Lung (tissue), 12 donors: ENCODE measurements around the gene TRPC6. TPM values are rescaled to one million over a fixed set of nuclear protein-coding genes. Genes with fewer than 3 reads are reported as not detected.

ENCODE experiments used
- ATAC-seq: fragments of 200-7000 bp; cut with Tn5 transposase; one replicate; pipeline ENCODE4 v1.9.1; 2020; ENCODE audit warnings: moderate number of reproducible peaks; ENCODE audit not compliant: insufficient read depth, low FRiP score
- DNase-seq, 3 donors: peaks; one replicate each; pipeline ENCODE4 v3.0.0-alpha.2; 2013 to 2017
- H3K27ac ChIP-seq, 2 donors: one replicate each; pipeline ENCODE4 v1.5.1; 2013; ENCODE audit warnings: mild to moderate bottlenecking in 2 of 2, moderate library complexity in 2 of 2, control low read depth in 1 of 2, inconsistent platforms in 1 of 2, low read depth in 1 of 2, low read length in 1 of 2
- H3K27me3 ChIP-seq, 3 donors: one replicate each; pipeline ENCODE4 v1.5.1; 2013; ENCODE audit warnings: low read length in 2 of 3; ENCODE audit not compliant: control insufficient read depth in 3 of 3, insufficient read depth in 3 of 3
- H3K36me3 ChIP-seq, 4 donors: one replicate each; pipeline ENCODE4 v1.5.1; 2013; ENCODE audit warnings: low read length in 4 of 4, mild to moderate bottlenecking in 1 of 4, moderate library complexity in 1 of 4; ENCODE audit not compliant: control insufficient read depth in 4 of 4, insufficient read depth in 4 of 4
- H3K4me1 ChIP-seq, 5 donors: one replicate each; pipeline ENCODE4 v1.5.1; 2013; ENCODE audit warnings: low read length in 5 of 5, mild to moderate bottlenecking in 2 of 5, moderate library complexity in 1 of 5; ENCODE audit not compliant: control insufficient read depth in 5 of 5, insufficient read depth in 5 of 5
- H3K4me3 ChIP-seq: one replicate; pipeline ENCODE4 v1.5.1; 2013; ENCODE audit warnings: mild to moderate bottlenecking, control low read depth, moderate library complexity
- H3K9ac ChIP-seq, 2 donors: one replicate each; pipeline ENCODE4 v1.5.1; 2013; ENCODE audit warnings: low read length in 2 of 2, control low read depth in 1 of 2; ENCODE audit not compliant: insufficient read depth in 1 of 2
- H3K9me3 ChIP-seq, 4 donors: one replicate each; pipeline ENCODE4 v1.5.1; 2013; ENCODE audit warnings: low read length in 3 of 4, mild to moderate bottlenecking in 1 of 4, moderate library complexity in 1 of 4; ENCODE audit not compliant: control insufficient read depth in 4 of 4, insufficient read depth in 3 of 4
- WGBS, 2 donors: extraction: QIAGEN DNeasy Blood & Tissue Kit; methylation state at CpG; one replicate each; pipeline ENCODE4 v1.1.7; 2013; 5-methylcytosine and 5-hydroxymethylcytosine counted together
- polyA plus RNA-seq, 2 donors: library from polyadenylated mRNA; stranded (reverse); fragments of 200-250 nt; gene quantifications; one replicate each; pipeline ENCODE4 v1.2.1, GENCODE V29; 2013
- total RNA-seq, 2 donors: library from RNA; depleted of rRNA in 1 of 2; stranded (reverse); fragments of >200 nt in 1 of 2; gene quantifications; one replicate each; pipeline ENCODE4 v1.2.1, GENCODE V29; 2014 to 2021
- TF ChIP-seq, protein P1 (sequence below): IDR thresholded peaks from 2 replicates; pipeline ENCODE4 v1.5.1; 2012; ENCODE audit warnings: mild to moderate bottlenecking; ENCODE audit errors: control extremely low read depth, extremely low read depth
- donor health status: control.
- donor health status: control.
- donor health status: Bipolar disorder and iron deficiency.
- donor health status: healthy.
- donor health status: DM: yes; HTN: yes; CAD: no.

TRPC6 gene
- total and polyA plus RNA-seq, 4 donors: 3.3 to 66.5 (median 7.9) TPM

DNA sequence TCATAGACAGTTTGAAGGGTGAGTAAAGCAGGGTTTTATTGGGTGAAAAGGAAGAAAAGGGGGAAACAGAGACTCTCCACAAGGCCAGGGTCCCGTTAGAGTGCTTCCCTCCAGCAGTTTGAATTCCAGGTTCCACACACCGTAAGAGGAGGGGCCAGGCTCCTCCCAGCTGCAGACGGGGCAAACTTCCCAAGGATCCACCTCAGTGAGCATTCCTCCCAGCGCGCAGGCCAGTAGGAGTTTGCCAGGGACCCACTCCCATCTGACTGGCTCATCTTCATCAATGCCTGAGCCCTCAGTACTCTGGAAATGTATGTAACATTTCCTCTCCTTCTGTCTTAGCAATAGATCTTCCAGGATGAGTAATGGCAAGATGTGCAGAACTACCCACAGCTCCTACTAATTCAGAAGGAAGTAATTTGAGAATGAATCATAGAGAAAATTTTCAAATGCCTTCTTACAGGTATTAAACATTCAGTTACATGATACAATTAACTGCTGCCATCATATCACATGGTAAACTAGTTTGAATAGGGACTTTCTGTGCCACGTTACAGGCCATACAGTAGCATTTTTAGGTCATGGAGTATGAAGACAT, 34.0 kb upstream of the TRPC6 start:
- WGBS, 2 donors: 45 to 63% methylated on average over 6 of the region's 6 CpGs
- H3K4me3 ChIP-seq: no peak overlapping the region
- H3K4me1 ChIP-seq: no peaks in the 10 kb centered on the region
- no peaks in the 10 kb centered on the region for H3K36me3 ChIP-seq
- no peak overlapping the region for H3K27ac ChIP-seq
- no peaks in the 10 kb centered on the region for H3K27me3 ChIP-seq
- ATAC-seq: no peak
- TF ChIP-seq, protein P1, sequence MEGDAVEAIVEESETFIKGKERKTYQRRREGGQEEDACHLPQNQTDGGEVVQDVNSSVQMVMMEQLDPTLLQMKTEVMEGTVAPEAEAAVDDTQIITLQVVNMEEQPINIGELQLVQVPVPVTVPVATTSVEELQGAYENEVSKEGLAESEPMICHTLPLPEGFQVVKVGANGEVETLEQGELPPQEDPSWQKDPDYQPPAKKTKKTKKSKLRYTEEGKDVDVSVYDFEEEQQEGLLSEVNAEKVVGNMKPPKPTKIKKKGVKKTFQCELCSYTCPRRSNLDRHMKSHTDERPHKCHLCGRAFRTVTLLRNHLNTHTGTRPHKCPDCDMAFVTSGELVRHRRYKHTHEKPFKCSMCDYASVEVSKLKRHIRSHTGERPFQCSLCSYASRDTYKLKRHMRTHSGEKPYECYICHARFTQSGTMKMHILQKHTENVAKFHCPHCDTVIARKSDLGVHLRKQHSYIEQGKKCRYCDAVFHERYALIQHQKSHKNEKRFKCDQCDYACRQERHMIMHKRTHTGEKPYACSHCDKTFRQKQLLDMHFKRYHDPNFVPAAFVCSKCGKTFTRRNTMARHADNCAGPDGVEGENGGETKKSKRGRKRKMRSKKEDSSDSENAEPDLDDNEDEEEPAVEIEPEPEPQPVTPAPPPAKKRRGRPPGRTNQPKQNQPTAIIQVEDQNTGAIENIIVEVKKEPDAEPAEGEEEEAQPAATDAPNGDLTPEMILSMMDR: no peak
- DNase-seq: no peak
- H3K9me3 ChIP-seq: no peaks in the 10 kb centered on the region
- H3K9ac ChIP-seq: no peak overlapping the region

DNA sequence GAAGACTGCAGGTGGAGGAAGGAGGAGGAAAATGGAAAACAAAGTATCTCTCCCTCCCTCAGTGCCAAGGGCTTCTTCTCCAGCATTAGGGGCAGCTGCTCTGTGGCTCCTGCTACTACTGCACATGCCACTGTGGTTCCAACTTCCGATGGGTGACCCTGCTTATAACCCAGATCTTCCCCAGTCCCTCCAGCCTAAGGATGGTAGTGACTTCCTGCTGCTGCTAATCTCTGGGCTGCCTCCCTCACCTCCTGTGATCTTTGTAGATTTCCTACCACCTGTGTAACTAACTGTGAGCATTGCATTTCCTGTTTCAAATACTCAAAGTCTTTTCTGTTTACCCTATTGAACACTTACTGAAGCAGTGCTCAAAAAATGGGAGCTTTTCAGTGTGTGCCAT, 28.7 kb upstream of the TRPC6 start:
- ATAC-seq: no peak
- no peaks in the 10 kb centered on the region for H3K36me3 ChIP-seq
- H3K27me3 ChIP-seq: no peaks in the 10 kb centered on the region
- no peak overlapping the region for H3K27ac ChIP-seq
- H3K9ac ChIP-seq: no peak overlapping the region
- no peak for DNase-seq
- TF ChIP-seq, protein P1: no peak
- H3K4me3 ChIP-seq: no peak overlapping the region
- WGBS, 2 donors: 58 to 63% methylated on average over 1 of the region's 1 CpG
- no peaks in the 10 kb centered on the region for H3K4me1 ChIP-seq
- no peaks in the 10 kb centered on the region for H3K9me3 ChIP-seq

DNA sequence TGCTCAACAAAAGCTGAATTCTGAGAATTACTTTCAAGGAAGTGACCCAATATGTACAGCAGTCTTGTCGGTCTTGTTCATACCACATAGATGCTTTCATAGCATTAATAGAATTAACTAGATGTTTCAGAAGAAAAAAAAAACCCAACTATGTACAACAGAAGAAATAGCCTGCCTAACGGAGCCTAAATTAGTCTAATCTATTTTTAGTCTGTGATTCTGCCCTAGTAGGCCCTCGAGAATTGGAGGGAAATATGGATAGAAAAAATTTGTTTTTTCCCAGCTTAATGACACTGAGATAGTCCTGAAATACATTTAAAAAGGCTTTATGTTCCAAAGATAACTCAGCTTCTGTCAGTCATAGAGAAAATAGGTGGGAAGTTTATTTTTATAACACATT, 17.1 kb upstream of the TRPC6 start:
- Histone ChIP-seq H3K9me3 (no peaks in the 10 kb centered on the region), H3K9ac (no peak overlapping the region), H3K27ac (no peak overlapping the region), H3K4me1 (no peaks in the 10 kb centered on the region), H3K36me3 (no peaks in the 10 kb centered on the region), H3K27me3 (no peaks in the 10 kb centered on the region), H3K4me3 (no peak overlapping the region)
- ATAC-seq (no peak), DNase-seq (no peak)
- TF ChIP-seq, protein P1: no peak
- WGBS, 2 donors: 75 to 80% methylated on average over 3 of the region's 3 CpGs

DNA sequence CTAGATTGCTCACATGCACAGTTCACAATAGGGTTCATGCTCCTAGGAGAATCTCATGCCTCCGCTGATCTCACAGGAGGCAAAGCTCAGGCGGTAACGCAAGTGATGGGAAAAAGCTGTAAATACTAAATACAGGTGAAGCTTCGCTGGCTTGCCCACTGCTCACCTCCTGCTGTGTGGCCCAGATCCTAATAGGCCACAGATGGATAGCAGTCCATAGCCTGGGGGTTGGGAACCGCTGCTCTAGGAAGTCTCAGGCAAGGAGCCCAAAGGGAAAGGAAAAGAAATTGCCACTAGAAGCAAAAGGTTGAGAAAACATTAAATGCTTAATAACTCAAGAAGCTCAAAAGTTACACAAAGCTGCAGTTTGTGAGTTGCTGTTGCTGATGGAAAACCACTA, 3.2 kb upstream of the TRPC6 start:
- WGBS, 2 donors: 86 to 90% methylated on average over 5 of the region's 5 CpGs
- Histone ChIP-seq H3K27ac (no peak overlapping the region), H3K27me3 (peaks cover 0 to 10% (median 0%) of the 10 kb centered on the region in 3 donors), H3K4me3 (no peak overlapping the region), H3K9ac (no peak overlapping the region), H3K4me1 (peaks cover 0 to 7% (median 0%) of the 10 kb centered on the region in 5 donors), H3K9me3 (peaks cover 0 to 2% (median 0%) of the 10 kb centered on the region in 4 donors), H3K36me3 (no peaks in the 10 kb centered on the region)
- DNase-seq: no peak
- no peak for ATAC-seq
- TF ChIP-seq, protein P1: no peak
